ENCODE measurements around the gene IL17D.

IL17D gene

GRCh38 chr13:20686863-20687579 is 16.5 kb upstream of the IL17D start:
- in situ Hi-C loops (cut with MboI; ENCODE audit: low pct_unique_long_range_greater_than_20kb, low sequenced_read_pairs) = no loop called here

GRCh38 chr13:20689291-20689690 is 14.2 kb upstream of the IL17D start:
- no peak for DNase-seq
- in situ Hi-C loops (cut with MboI; ENCODE audit: low pct_unique_long_range_greater_than_20kb, low sequenced_read_pairs) = no loop called here

More at GRCh38 chr13:20686863-20687579, 16.5 kb upstream of the IL17D start:
- DNase-seq = no peak

- in situ Hi-C loops (cut with MboI; ENCODE audit: low pct_unique_long_range_greater_than_20kb, low sequenced_read_pairs) = no loop called here
- DNase-seq = no peak
Observed at GRCh38 chr13:20691616-20692015, 11.9 kb upstream of the IL17D start.

- peak; percentile 74 for DNase-seq
- in situ Hi-C loops (cut with MboI; ENCODE audit: low pct_unique_long_range_greater_than_20kb, low sequenced_read_pairs) = no loop called here
Observed at GRCh38 chr13:20696073-20696472, 7.4 kb upstream of the IL17D start.

GRCh38 chr13:20699715-20700114 is 3.8 kb upstream of the IL17D start:
- no peak for DNase-seq
- in situ Hi-C loops (cut with MboI; ENCODE audit: low pct_unique_long_range_greater_than_20kb, low sequenced_read_pairs) = no loop called here

GRCh38 chr13:20700288-20700687 is 3.2 kb upstream of the IL17D start:
- in situ Hi-C loops (cut with MboI; ENCODE audit: low pct_unique_long_range_greater_than_20kb, low sequenced_read_pairs) = no loop called here
- DNase-seq = no peak

- no peak for DNase-seq
- in situ Hi-C loops (cut with MboI; ENCODE audit: low pct_unique_long_range_greater_than_20kb, low sequenced_read_pairs) = no loop called here
Observed at GRCh38 chr13:20701461-20701860, 2.0 kb upstream of the IL17D start.

- in situ Hi-C loops (cut with MboI; ENCODE audit: low pct_unique_long_range_greater_than_20kb, low sequenced_read_pairs) = no loop called here
- peak; percentile 44 for DNase-seq
Observed at GRCh38 chr13:20702530-20702914, 977 bp upstream of the IL17D start.

GRCh38 chr13:20703780-20704458 is 420 bp downstream of the IL17D start:
- peak; percentile 68 for DNase-seq
- in situ Hi-C loops (cut with MboI; ENCODE audit: low pct_unique_long_range_greater_than_20kb, low sequenced_read_pairs) = no loop called here

GRCh38 chr13:20704459-20705069 is 1.1 kb downstream of the IL17D start:
- no peak for DNase-seq
- in situ Hi-C loops (cut with MboI; ENCODE audit: low pct_unique_long_range_greater_than_20kb, low sequenced_read_pairs) = no loop called here

GRCh38 chr13:20706661-20707060 is 3.2 kb downstream of the IL17D start:
- in situ Hi-C loops (cut with MboI; ENCODE audit: low pct_unique_long_range_greater_than_20kb, low sequenced_read_pairs) = no loop called here

GRCh38 chr13:20708216-20708615 is 4.7 kb downstream of the IL17D start:
- DNase-seq = no peak
- in situ Hi-C loops (cut with MboI; ENCODE audit: low pct_unique_long_range_greater_than_20kb, low sequenced_read_pairs) = no loop called here

More at GRCh38 chr13:20706661-20707060, 3.2 kb downstream of the IL17D start:
- DNase-seq = no peak

- no peak for DNase-seq
- in situ Hi-C loops (cut with MboI; ENCODE audit: low pct_unique_long_range_greater_than_20kb, low sequenced_read_pairs) = no loop called here
Observed at GRCh38 chr13:20709369-20709768, 5.9 kb downstream of the IL17D start.

- no peak for DNase-seq
- in situ Hi-C loops (cut with MboI; ENCODE audit: low pct_unique_long_range_greater_than_20kb, low sequenced_read_pairs) = no loop called here
Observed at GRCh38 chr13:20709782-20710181, 6.3 kb downstream of the IL17D start.

- DNase-seq = peak; percentile 21
- in situ Hi-C loops (cut with MboI; ENCODE audit: low pct_unique_long_range_greater_than_20kb, low sequenced_read_pairs) = no loop called here
Observed at GRCh38 chr13:20711301-20712044, 8.0 kb downstream of the IL17D start.

GRCh38 chr13:20713014-20713376 is 9.5 kb downstream of the IL17D start:
- in situ Hi-C loops (cut with MboI; ENCODE audit: low pct_unique_long_range_greater_than_20kb, low sequenced_read_pairs) = no loop called here

GRCh38 chr13:20713751-20714150 is 10.3 kb downstream of the IL17D start:
- DNase-seq = no peak
- in situ Hi-C loops (cut with MboI; ENCODE audit: low pct_unique_long_range_greater_than_20kb, low sequenced_read_pairs) = no loop called here

More at GRCh38 chr13:20713014-20713376, 9.5 kb downstream of the IL17D start:
- DNase-seq = no peak

GRCh38 chr13:20714161-20714560 is 10.7 kb downstream of the IL17D start:
- no peak for DNase-seq
- in situ Hi-C loops (cut with MboI; ENCODE audit: low pct_unique_long_range_greater_than_20kb, low sequenced_read_pairs) = no loop called here

GRCh38 chr13:20714563-20715329 is 11.2 kb downstream of the IL17D start:
- in situ Hi-C loops (cut with MboI; ENCODE audit: low pct_unique_long_range_greater_than_20kb, low sequenced_read_pairs) = no loop called here
- no peak for DNase-seq

All from KBM-7 (cell line).